Right renal pelvis (tissue), 4 donors: ENCODE measurements around the gene NR2F6. TPM values are rescaled to one million over a fixed set of nuclear protein-coding genes. Genes with fewer than 3 reads are reported as not detected.

ENCODE experiments used
- DNase-seq, 4 donors: peaks; one replicate each; pipeline ENCODE4 v3.0.0-alpha.2; 2013; ENCODE audit warnings: low read depth in 4 of 4, low spot score in 3 of 4, missing footprints in 1 of 4
- polyA plus RNA-seq, 4 donors: library from polyadenylated mRNA; unstranded; fragments of 120-200 nt; gene quantifications; one replicate each; pipeline ENCODE4 v1.2.1, GENCODE V29; 2013; ENCODE audit not compliant: insufficient read length in 4 of 4

Gene NR2F6
- polyA plus RNA-seq, 4 donors: 38.8 to 59.8 (median 40.6) TPM

- no peak for DNase-seq
Measured at GRCh38 chr19:17240826-17241399, 4.8 kb downstream of the NR2F6 start.

DNA sequence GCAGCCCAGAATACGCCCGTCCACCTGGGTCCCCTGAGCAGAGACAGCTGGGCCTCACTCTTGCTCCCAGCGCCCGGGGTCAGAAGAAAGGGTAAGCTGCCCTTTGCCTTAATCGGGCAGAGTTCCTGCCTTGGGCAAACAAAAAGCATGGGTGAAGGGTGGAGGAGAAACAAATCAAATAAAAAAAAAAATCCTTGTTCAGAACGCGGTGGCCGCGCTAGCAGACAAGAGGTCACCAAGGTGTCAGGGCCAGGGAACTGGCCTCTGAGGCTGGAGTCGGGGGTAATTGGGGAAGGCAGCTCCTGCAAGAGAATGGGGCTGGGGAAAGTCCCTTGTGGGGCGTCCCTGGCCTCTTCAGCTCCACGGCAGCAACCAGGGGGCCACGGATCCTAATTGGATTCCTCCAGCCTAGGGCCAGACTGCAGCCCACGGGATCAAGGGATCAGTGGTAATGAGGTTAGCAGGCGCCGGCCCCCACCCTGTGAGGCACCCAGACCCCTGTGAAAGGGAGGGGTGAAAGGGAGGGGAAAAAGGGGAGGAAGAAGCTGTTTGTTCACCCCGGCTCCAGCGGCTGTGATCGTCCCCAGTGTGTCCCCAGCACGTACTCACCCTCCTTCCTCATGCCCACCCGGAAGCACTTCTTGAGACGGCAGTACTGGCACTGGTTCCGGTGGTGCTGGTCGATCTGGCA is 5.5 kb downstream of the NR2F6 start:
- no peak for DNase-seq

DNA sequence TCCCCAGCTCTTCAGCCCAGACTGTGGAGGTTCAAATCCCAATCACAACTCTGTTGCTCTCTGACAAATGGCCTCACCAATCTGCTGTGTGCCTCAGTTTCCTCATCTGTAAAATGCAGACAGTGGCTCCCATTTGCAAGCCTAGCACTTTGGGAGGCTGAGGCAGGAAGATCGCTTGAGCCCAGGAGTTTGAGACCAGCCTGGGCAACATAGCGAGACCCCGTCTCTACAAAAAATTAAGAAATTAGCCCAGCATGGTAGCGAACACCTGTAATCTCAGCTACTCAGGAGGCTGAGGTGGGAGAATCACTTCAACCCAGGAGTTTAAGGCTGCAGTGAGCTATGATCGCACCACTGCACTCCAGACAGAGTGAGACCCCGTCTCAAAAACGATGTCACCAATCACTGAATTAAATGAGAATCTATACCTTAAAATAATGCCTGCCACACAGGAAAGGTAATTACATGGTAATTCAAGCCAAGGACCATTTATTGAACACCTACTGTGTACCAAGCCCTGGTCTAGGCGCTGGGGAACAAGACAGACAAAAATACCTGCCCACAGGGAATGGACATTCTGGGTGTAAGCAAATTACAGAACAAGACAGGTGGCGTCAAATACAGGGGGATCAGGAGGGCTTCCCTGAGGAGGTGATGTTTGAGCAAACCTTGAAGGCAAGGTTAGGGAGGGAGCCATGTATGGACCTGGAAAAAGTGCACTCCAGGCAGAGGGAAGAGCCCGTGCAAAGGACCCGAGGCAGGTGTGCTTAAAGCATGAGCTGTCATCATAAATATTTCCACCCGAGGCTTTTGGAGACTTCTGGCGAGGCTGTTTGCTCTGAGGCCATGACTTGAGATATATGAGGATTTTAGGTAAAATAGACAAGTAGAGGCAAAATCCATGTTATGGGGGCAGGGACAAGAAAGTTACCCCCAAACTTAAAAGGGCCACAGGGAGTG is 7.7 kb downstream of the NR2F6 start:
- no peak for DNase-seq

DNA sequence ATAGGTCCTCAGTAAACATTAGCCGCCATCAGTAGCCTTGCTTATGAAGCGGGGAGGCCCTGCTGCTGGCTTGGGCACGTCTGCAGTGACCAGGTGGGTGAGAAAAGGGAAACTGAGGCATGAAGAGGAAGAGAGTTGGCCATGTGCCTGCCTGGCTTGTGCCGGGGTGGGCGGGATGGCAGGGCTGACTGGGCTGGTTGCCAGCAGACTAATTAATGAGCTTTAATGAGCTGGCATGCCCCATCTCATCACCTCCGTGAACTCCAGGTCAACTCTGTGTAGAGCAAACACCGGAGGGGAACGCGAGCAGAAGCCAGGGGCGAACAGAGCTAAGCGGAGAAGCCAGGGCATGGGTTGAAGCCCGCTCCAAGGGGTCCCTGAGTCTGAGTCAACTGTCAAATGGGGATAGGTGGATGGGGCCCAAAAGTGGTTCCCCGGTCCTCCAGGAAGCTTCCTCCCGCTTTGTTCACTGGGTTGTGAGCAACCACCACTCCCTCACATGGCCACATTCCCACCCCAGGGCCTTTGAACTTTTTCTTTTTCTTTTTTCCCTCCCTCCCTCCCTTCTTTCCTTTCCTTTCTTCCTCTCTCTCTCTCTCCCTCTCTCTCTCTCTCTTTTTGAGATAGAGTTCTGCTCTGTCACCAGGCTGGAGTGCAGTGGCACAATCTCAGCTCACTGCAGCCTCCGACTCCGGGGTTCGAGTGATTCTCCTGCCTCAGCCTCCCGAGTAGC is 8.7 kb downstream of the NR2F6 start:
- DNase-seq: no peak

GRCh38 chr19:17235971-17236777 is 9.5 kb downstream of the NR2F6 start:
- no peak for DNase-seq

GRCh38 chr19:17235300-17235970 is 10.3 kb downstream of the NR2F6 start:
- DNase-seq: no peak

- DNase-seq: no peak
Measured at GRCh38 chr19:17234911-17235299, 10.8 kb downstream of the NR2F6 start.

- DNase-seq: no peak
Measured at GRCh38 chr19:17232258-17232657, 13.5 kb downstream of the NR2F6 start.

GRCh38 chr19:17229890-17230289 is 15.8 kb downstream of the NR2F6 start:
- DNase-seq: no peak

DNA sequence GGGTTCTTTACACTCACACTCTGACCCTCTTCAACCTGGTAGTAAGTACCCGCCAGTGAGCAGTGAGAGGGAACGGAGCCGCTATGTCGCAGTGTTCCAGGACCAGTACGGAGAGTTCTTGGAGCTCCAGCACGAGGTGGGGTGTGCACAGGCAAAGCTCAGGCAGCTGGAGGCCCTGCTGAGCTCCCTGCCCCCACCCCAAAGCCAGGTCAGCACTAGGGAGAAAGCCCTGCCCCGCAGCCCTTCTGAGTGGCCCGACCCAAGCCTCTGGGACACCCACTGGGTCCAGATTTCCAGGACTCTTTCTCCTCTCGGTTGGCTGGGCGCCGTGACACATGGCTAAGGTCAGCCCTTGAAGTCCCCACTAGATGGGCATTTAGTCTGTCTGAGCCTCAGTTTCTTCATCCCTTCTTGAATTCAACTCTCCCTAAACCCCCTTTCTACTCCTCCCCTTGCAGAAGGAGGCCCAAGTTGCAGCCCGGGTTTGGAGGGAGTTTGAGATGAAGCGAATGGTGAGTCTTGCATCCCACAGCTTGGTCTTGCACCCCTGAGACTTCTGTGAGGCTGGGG is 17.8 kb downstream of the NR2F6 start:
- no peak for DNase-seq

- DNase-seq: peak; percentile 95 to 96 (median 96)
Measured at GRCh38 chr19:17226002-17226933, 19.5 kb downstream of the NR2F6 start, which contains the start of gene OCEL1. Gene OCEL1, plus strand, starts transcription at chr19:17226226. Its CDS starts 22 bp downstream, at chr19:17226248.

- DNase-seq: no peak
Measured at GRCh38 chr19:17225053-17225452, 20.7 kb downstream of the NR2F6 start.

DNA sequence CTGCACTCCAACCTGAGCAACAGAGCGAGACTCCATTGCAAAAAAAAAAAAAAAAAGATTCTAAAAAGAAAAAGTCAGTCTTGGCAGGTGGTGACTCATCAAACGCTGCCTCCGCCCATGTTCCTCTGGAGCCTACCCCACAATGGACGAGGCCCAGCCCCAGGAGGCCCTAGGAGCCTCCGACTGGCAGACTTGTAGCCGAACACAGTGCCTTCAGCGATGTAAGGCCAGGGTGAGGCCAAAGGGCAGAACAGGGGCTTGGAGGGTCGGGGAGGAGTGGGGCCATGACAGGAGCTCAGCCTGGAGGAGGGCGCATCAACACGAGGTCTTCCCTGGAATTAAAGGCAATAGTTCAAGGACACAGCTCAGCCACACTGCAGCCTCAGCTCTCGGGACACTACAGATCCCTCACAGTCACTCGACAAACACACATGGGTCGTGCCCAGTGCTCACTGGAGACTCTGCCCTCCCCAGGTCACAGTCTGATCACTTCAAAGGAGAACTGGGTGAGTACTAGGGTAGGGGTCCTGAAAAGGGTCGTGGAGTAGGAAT is 25.4 kb downstream of the NR2F6 start:
- no peak for DNase-seq

- no peak for DNase-seq
Measured at GRCh38 chr19:17219286-17219685, 26.4 kb downstream of the NR2F6 start.

- DNase-seq: no peak
Measured at GRCh38 chr19:17216058-17216670, 29.6 kb downstream of the NR2F6 start.

DNA sequence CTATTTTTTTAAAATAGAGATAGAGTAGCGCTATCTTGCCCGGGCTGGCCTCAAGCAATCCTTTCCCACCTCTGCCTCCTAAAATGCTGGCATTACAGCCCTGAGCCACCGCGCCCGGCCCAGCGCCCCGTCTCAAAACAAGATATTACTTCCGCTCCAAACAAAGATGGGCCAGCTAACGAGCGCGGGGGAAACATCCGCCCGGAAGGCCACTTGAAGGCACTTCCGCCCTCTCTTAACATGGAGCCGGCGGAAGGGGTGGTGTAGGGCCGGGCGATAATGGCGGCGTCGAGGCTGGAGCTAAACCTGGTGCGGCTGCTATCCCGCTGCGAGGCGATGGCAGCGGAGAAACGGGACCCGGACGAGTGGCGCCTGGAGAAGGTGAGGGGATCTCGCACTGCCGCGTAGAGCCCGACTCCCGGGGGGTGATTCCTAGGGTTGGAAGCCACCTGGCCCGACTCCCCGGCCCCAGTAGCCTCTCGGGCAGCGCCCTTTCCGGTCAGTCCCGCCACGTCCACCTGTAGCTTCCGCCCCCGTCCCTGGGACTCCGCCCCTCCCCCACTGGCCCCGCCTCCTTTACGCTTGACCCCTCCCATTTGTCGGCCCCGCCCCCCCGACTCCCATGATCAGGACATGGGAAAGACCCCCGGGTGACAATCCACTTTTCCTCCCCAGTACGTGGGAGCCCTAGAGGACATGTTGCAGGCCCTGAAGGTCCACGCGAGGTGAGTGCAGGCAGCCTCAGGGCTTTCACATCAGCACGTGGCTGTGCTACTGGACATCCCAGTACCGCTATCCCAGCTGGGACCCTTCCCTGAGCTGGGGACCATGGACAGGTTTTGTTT is 30.4 kb downstream of the NR2F6 start, which contains the start of gene USE1:
USE1 (plus strand) TSS at position 231 of the 845 bp plus-strand sequence; CDS start at position 280, 49 bp downstream.
- peak; percentile 86 to 91 (median 88) for DNase-seq
